SK-N-SH (cell line): Measurements from ENCODE around the gene SLC35F4. TPM values are rescaled to one million over a fixed set of nuclear protein-coding genes. Genes with fewer than 3 reads are reported as not detected.

Experiments
- CTCF ChIA-PET: fragments of 300-600, 350-600 bp; formaldehyde crosslinking; extraction: SDS; loops from one replicate; lab custom pipeline; 2021; lab: Yijun Ruan, JAX
- POLR2A ChIA-PET: fragments of 350-600 bp; sonication (Branson Sonifier 250); formaldehyde crosslinking; extraction: SDS; loops from one replicate; lab custom pipeline; 2020; ENCODE audit warnings: antibody characterized with exemption, inconsistent platforms; lab: Yijun Ruan, JAX
- DNase-seq: peaks from one replicate; pipeline ENCODE4 v3.0.0; 2012
- H2AFZ ChIP-seq: fragments of 200-600 bp; sonication (generic); 2 replicates; pipeline ENCODE4 v1.8.1; 2016; ENCODE audit warnings: antibody characterized with exemption, mild to moderate bottlenecking, low read depth
- H3F3A ChIP-seq: fragments of 200-600 bp; sonication (generic); replicated peaks from 2 replicates; pipeline ENCODE3; 2016; ENCODE audit warnings: antibody characterized with exemption, mild to moderate bottlenecking; ENCODE audit not compliant: insufficient read depth
- H3K27ac ChIP-seq, 2 experiments: fragments of 200-500 bp in 1 of 2; fragments of 200-600 bp in 1 of 2; sonication (Bioruptor generic) in 1 of 2; sonication (generic), shearing (Covaris generic) in 1 of 2; 2 replicates each; pipeline versions ENCODE4 v1.5.1 to v1.6.1; 2014 to 2016; ENCODE audit warnings: low read depth in 2 of 2, inconsistent platforms in 1 of 2, low read length in 1 of 2, mild to moderate bottlenecking in 1 of 2, mixed read lengths in 1 of 2
- H3K27me3 ChIP-seq: fragments of 200-600 bp; sonication (generic), shearing (Covaris generic); 2 replicates; pipeline ENCODE4 v1.6.1; 2016; ENCODE audit warnings: mixed run types; ENCODE audit not compliant: insufficient read depth
- H3K36me3 ChIP-seq, 2 experiments: fragments of 200-500 bp in 1 of 2; fragments of 200-600 bp in 1 of 2; sonication (Bioruptor generic) in 1 of 2; sonication (generic) in 1 of 2; replicated peaks in 1 of 2; 2 replicates each; pipeline versions ENCODE3 to v1.5.1; 2014 to 2016; ENCODE audit warnings: low read length in 1 of 2, mild to moderate bottlenecking in 1 of 2; ENCODE audit not compliant: insufficient read depth in 2 of 2, control insufficient read depth in 1 of 2
- H3K4me1 ChIP-seq, 2 experiments: fragments of 200-500 bp in 1 of 2; fragments of 200-600 bp in 1 of 2; sonication (Bioruptor generic) in 1 of 2; sonication (generic), shearing (Covaris generic) in 1 of 2; 2 replicates each; pipeline versions ENCODE4 v1.5.1 to v1.6.1; 2014 to 2016; ENCODE audit warnings: low read depth in 1 of 2, low read length in 1 of 2, mixed run types in 1 of 2; ENCODE audit not compliant: insufficient read depth in 2 of 2, control insufficient read depth in 1 of 2
- H3K4me2 ChIP-seq: fragments of 200-600 bp; sonication (generic), shearing (Covaris generic); 2 replicates; pipeline ENCODE4 v1.6.1; 2017; ENCODE audit warnings: mixed run types
- H3K4me3 ChIP-seq, 2 experiments: fragments of 200-500 bp in 1 of 2; fragments of 200-600 bp in 1 of 2; sonication (Bioruptor generic) in 1 of 2; sonication (generic), shearing (Covaris generic) in 1 of 2; 2 replicates each; pipeline versions ENCODE4 v1.5.1 to v1.8.1; 2014 to 2016; ENCODE audit warnings: low read depth in 2 of 2, inconsistent platforms in 1 of 2, low read length in 1 of 2, mild to moderate bottlenecking in 1 of 2, mixed read lengths in 1 of 2, moderate library complexity in 1 of 2
- H3K79me2 ChIP-seq: fragments of 200-600 bp; sonication (generic); 2 replicates; pipeline ENCODE4 v1.8.1; 2017; ENCODE audit warnings: mild to moderate bottlenecking; ENCODE audit not compliant: insufficient read depth
- H3K9ac ChIP-seq: fragments of 200-600 bp; sonication (generic); 2 replicates; pipeline ENCODE4 v1.6.1; 2017; ENCODE audit warnings: mixed run types
- H3K9me2 ChIP-seq: fragments of 200-600 bp; sonication (generic); 2 replicates; pipeline ENCODE4 v1.6.1; 2017; ENCODE audit warnings: mixed run types
- H3K9me3 ChIP-seq: fragments of 200-600 bp; sonication (generic); 2 replicates; pipeline ENCODE4 v1.6.1; 2017; ENCODE audit warnings: mixed run types, mild to moderate bottlenecking, moderate library complexity
- H4K20me1 ChIP-seq: fragments of 200-600 bp; sonication (generic); 2 replicates; pipeline ENCODE4 v1.6.1; 2017; ENCODE audit warnings: mild to moderate bottlenecking, mixed run types; ENCODE audit not compliant: insufficient read depth
- CHD2 ChIP-seq: fragments of 150-350 bp; IDR thresholded peaks from 2 replicates; pipeline ENCODE4 v1.6.1; 2018; ENCODE audit warnings: low read length; ENCODE audit not compliant: partially characterized antibody
- CTCF ChIP-seq: fragments of 200-600 bp; sonication (generic); IDR thresholded peaks from 2 replicates; pipeline ENCODE4 v1.6.1; 2017; ENCODE audit warnings: antibody characterized with exemption, mild to moderate bottlenecking, moderate library complexity
- ELF1 ChIP-seq: IDR thresholded peaks from 2 replicates; pipeline ENCODE4 v1.4.0; 2012
- EP300 ChIP-seq, 2 experiments: IDR thresholded peaks; 2 replicates each; pipeline versions ENCODE4 v1.4.0 to v1.6.1; 2012; ENCODE audit warnings: borderline replicate concordance in 1 of 2, low read depth in 1 of 2, low read length in 1 of 2
- GABPA ChIP-seq: IDR thresholded peaks from 2 replicates; pipeline ENCODE4 v1.4.0; 2012; ENCODE audit warnings: low read depth, mild to moderate bottlenecking
- IRF3 ChIP-seq: fragments of 150-350 bp; IDR thresholded peaks from 2 replicates; pipeline ENCODE4 v1.6.1; 2016; ENCODE audit warnings: mild to moderate bottlenecking, low read depth, low read length
- JUND ChIP-seq: IDR thresholded peaks from 2 replicates; pipeline ENCODE4 v1.4.0; 2012
- MEF2A ChIP-seq: IDR thresholded peaks from 2 replicates; pipeline ENCODE4 v1.4.0; 2012; ENCODE audit warnings: low read depth, borderline replicate concordance
- MXI1 ChIP-seq: IDR thresholded peaks from 2 replicates; pipeline ENCODE4 v1.6.1; 2012; ENCODE audit warnings: mild to moderate bottlenecking, low read depth, low read length, improper control_type of control experiment
- NRF1 ChIP-seq: IDR thresholded peaks from 2 replicates; pipeline ENCODE4 v1.6.1; 2012; ENCODE audit warnings: low read depth, mild to moderate bottlenecking, low read length
- PBX3 ChIP-seq: IDR thresholded peaks from 2 replicates; pipeline ENCODE4; 2012
- POLR2AphosphoS5 ChIP-seq: IDR thresholded peaks from 2 replicates; pipeline ENCODE4 v1.6.1; 2012; ENCODE audit warnings: low read depth, low read length
- RAD21 ChIP-seq: IDR thresholded peaks from 2 replicates; pipeline ENCODE4 v1.6.1; 2012; ENCODE audit warnings: mild to moderate bottlenecking, low read length
- SIN3A ChIP-seq: IDR thresholded peaks from 2 replicates; pipeline ENCODE4 v1.6.1; 2012; ENCODE audit warnings: low read depth, mild to moderate bottlenecking, low read length, moderate library complexity, borderline replicate concordance
- SMC3 ChIP-seq: IDR thresholded peaks from 2 replicates; pipeline ENCODE4 v1.6.1; 2012; ENCODE audit warnings: low read depth, low read length, improper control_type of control experiment
- TAF1 ChIP-seq: IDR thresholded peaks from 2 replicates; pipeline ENCODE4 v1.6.1; 2012; ENCODE audit warnings: low read depth, mild to moderate bottlenecking, low read length, moderate library complexity, borderline replicate concordance
- TCF12 ChIP-seq: IDR thresholded peaks from 2 replicates; pipeline ENCODE4 v1.4.0; 2012
- USF1 ChIP-seq: IDR thresholded peaks from 2 replicates; pipeline ENCODE4 v1.4.0; 2012; ENCODE audit warnings: low read depth, borderline replicate concordance
- YY1 ChIP-seq: IDR thresholded peaks from 2 replicates; pipeline ENCODE4 v1.4.0; 2012; ENCODE audit warnings: low read depth, mild to moderate bottlenecking
- WGBS: methylation state at CpG from one replicate; pipeline ENCODE4 v1.1.6; 2017; ENCODE audit warnings: low lambda C conversion rate; 5-methylcytosine and 5-hydroxymethylcytosine counted together
- polyA plus RNA-seq, 3 experiments: library from polyadenylated mRNA; depleted of rRNA; stranded (reverse); fragments of >200 nt; gene quantifications; 2 replicates each; pipeline ENCODE4 v1.2.3, GENCODE V29; 2012

Gene SLC35F4
- polyA plus RNA-seq, 1 of the 3 experiments (the other 2 are of a cell fraction): not detected

- no peak for TF ChIP-seq CTCF
- TF ChIP-seq PBX3: no peak
Measured at GRCh38 chr14:57814726-57815125, 51.2 kb downstream of the SLC35F4 start (continued).

- TF ChIP-seq YY1 (no peak), GABPA (no peak), TCF12 (no peak), TAF1 (no peak), EP300 (IDR thresholded peaks at IDR 0.05; ENCODE audit: borderline replicate concordance in 1 of 2, low read depth in 1 of 2, low read length in 1 of 2) (no peak), RAD21 (no peak), MEF2A (no peak), IRF3 (no peak), SIN3A (no peak), ELF1 (no peak)
- DNase-seq: no peak
- H3K9me3 ChIP-seq: no peaks in the 10 kb centered on the region
- ChIA-PET POLR2A (no interaction called here), CTCF (no interaction called here)
- no peak overlapping the region for H3K4me2 ChIP-seq
- H3K27me3 ChIP-seq: no peaks in the 10 kb centered on the region
- H3K4me3 ChIP-seq: no peak overlapping the region
- no peak overlapping the region for H3K9ac ChIP-seq
- no peak overlapping the region for H2AFZ ChIP-seq
- no peaks in the 10 kb centered on the region for H3K4me1 ChIP-seq
- H3F3A ChIP-seq: no peaks in the 10 kb centered on the region
- no peaks in the 10 kb centered on the region for H4K20me1 ChIP-seq
- no peaks in the 10 kb centered on the region for H3K79me2 ChIP-seq
- no peaks in the 10 kb centered on the region for H3K36me3 ChIP-seq
- no peaks in the 10 kb centered on the region for H3K9me2 ChIP-seq
- WGBS: 11% methylated on average over 1 of the region's 2 CpGs
- no peak overlapping the region for H3K27ac ChIP-seq
Measured at GRCh38 chr14:57812741-57813140, 53.2 kb downstream of the SLC35F4 start.

- H3K4me2 ChIP-seq: no peak overlapping the region
- WGBS: 6% methylated on average over 2 of the region's 2 CpGs
- no peaks in the 10 kb centered on the region for H3K9me3 ChIP-seq
- H3K27ac ChIP-seq: no peak overlapping the region
- no peaks in the 10 kb centered on the region for H3K36me3 ChIP-seq
- H3K79me2 ChIP-seq: no peaks in the 10 kb centered on the region
- POLR2A ChIA-PET: no interaction called here
- H3K9me2 ChIP-seq: no peaks in the 10 kb centered on the region
- no peak overlapping the region for H2AFZ ChIP-seq
- H3K4me1 ChIP-seq: no peaks in the 10 kb centered on the region
- H4K20me1 ChIP-seq: no peaks in the 10 kb centered on the region
- no peak for DNase-seq
- H3F3A ChIP-seq: no peaks in the 10 kb centered on the region
- H3K27me3 ChIP-seq: no peaks in the 10 kb centered on the region
- no peak overlapping the region for H3K9ac ChIP-seq
- CTCF ChIA-PET: no interaction called here
- no peak overlapping the region for H3K4me3 ChIP-seq
- TF ChIP-seq GABPA (no peak), POLR2AphosphoS5 (no peak), PBX3 (no peak), JUND (no peak), NRF1 (no peak), USF1 (no peak), CTCF (no peak), MXI1 (no peak), CHD2 (no peak), SMC3 (no peak)
Measured at GRCh38 chr14:57811998-57812546, 53.8 kb downstream of the SLC35F4 start.
